ENCODE data around the gene ZNF219. TPM values are rescaled to one million over a fixed set of nuclear protein-coding genes. Genes with fewer than 3 reads are reported as not detected.

ZNF219 gene
- total RNA-seq (143 and 154 TPM in 2 replicates), polyA plus RNA-seq (49.5 and 77.0 TPM in 2 replicates)

DNA sequence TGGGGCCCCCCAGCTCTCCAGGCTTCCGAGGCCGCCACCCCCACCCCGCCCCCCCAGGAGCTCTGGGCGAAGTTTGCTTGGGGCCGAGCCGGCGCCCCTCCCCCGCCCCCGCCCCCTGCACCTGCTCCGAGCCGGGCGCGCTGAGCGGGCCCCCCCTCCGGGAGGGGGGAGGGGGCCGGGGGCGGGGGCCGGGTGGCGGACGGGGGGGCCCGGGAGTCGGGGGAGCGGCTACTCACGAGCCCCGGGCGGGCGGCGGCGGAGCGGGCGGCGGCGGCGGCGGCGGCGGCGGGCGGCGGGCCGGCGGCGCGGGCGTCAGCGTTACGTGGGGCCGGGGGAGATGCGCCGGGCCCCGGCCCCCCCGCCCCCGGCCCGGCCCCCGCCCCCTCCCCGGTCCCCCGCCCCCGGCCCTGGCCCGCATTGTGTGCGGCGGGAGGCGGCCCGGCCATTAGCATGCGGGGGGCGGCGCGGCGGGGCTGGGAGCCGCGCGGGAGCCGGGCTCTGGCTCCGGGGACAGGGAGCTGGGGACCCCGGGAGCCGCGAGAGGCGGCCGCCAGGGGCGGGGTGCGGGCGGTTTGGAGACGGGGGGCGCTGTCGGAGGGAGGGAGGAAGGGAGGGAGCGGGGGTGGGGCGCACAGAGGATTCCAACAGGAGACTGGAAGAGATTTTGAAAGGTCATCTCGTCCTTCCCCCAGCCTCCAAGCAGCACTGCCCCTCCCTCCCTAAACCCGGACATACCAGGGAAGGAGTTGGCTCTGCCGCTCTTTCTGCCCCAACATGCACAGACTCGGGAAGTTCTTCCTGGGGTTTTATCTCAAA lies at the start of gene ZNF219:
TSS of gene ZNF219 (minus strand) at position 580 of the 816 bp plus-strand sequence. CDS start 5,064 bp downstream, outside the sequence.
- Histone ChIP-seq H3K27me3 (peaks cover 3% of the 10 kb centered on the region), H3K9me3 (ENCODE audit: low read depth) (no peaks in the 10 kb centered on the region), H3K27ac (peak within 1 kb of the TSS; percentile 93), H3K4me3 (peak within 1 kb of the TSS; percentile 73), H3K36me3 (no peaks in the 10 kb centered on the region), H3K4me1 (ENCODE audit: low read depth) (peaks cover 41% of the 10 kb centered on the region)
- TF ChIP-seq, protein P1, sequence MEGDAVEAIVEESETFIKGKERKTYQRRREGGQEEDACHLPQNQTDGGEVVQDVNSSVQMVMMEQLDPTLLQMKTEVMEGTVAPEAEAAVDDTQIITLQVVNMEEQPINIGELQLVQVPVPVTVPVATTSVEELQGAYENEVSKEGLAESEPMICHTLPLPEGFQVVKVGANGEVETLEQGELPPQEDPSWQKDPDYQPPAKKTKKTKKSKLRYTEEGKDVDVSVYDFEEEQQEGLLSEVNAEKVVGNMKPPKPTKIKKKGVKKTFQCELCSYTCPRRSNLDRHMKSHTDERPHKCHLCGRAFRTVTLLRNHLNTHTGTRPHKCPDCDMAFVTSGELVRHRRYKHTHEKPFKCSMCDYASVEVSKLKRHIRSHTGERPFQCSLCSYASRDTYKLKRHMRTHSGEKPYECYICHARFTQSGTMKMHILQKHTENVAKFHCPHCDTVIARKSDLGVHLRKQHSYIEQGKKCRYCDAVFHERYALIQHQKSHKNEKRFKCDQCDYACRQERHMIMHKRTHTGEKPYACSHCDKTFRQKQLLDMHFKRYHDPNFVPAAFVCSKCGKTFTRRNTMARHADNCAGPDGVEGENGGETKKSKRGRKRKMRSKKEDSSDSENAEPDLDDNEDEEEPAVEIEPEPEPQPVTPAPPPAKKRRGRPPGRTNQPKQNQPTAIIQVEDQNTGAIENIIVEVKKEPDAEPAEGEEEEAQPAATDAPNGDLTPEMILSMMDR (IDR thresholded peaks at IDR 0.05; ENCODE audit: low read depth, low read length) = no peak
- peak; percentile 61 to 81 for DNase-seq (ENCODE audit: low read depth in 1 of 2, low spot score in 1 of 2)

DNA sequence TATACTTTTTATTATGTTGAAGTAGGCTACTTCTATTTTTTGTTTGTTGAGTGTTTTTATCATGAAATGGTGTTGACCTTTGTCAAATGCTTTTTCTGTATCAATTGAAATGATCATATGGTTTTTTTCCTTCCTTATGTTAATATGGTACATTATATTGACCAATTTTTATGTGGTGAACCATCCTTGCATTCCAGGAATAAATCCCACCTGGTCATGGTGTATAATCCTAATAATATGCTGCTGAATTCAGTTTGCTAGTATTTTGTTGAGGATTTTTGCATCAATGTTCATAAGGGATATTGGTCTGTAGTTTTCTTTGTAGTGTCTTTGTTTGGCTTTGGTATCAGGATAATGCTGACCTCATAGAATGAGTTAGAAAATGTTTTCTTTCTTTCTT lies 47.0 kb upstream of the ZNF219 start:
- TF ChIP-seq, protein P1 (IDR thresholded peaks at IDR 0.05; ENCODE audit: low read depth, low read length) = no peak
- no peaks in the 10 kb centered on the region for H3K9me3 ChIP-seq (ENCODE audit: low read depth)
- H3K27ac ChIP-seq = no peak overlapping the region
- no peaks in the 10 kb centered on the region for H3K36me3 ChIP-seq
- no peak for DNase-seq (ENCODE audit: low read depth in 1 of 2, low spot score in 1 of 2)
- no peaks in the 10 kb centered on the region for H3K4me1 ChIP-seq (ENCODE audit: low read depth)
- no peak overlapping the region for H3K4me3 ChIP-seq
- H3K27me3 ChIP-seq = no peaks in the 10 kb centered on the region

- Histone ChIP-seq H3K36me3 (no peaks in the 10 kb centered on the region), H3K4me3 (no peak overlapping the region), H3K27ac (no peak overlapping the region), H3K4me1 (ENCODE audit: low read depth) (no peaks in the 10 kb centered on the region), H3K9me3 (ENCODE audit: low read depth) (no peaks in the 10 kb centered on the region), H3K27me3 (no peaks in the 10 kb centered on the region)
- TF ChIP-seq, protein P1 (IDR thresholded peaks at IDR 0.05; ENCODE audit: low read depth, low read length) = no peak
- DNase-seq (ENCODE audit: low read depth in 1 of 2, low spot score in 1 of 2) = no peak
These were observed 43.9 kb upstream of the ZNF219 start for GRCh38 chr14:21142357-21142756.

DNA sequence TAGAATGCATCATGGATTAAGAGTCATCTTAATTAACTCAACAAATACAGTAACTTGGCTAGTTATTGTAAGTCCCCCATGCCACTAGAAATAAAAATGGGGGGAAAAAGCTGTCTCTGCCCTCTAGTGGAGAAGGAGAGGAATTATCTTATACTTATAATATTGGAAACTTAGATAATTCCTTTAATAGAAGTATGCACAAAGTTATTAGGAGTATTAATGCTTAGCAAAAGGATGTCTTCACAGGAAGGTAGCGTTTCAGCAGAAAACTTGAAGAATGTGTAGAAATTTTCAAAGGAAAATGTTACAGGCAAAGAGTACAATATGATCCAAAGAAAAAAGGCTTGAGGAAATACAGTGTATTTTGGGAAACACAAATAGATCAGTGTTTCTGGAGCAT lies 37.6 kb upstream of the ZNF219 start:
- Histone ChIP-seq H3K27ac (no peak overlapping the region), H3K27me3 (no peaks in the 10 kb centered on the region), H3K4me3 (no peak overlapping the region), H3K9me3 (ENCODE audit: low read depth) (no peaks in the 10 kb centered on the region), H3K36me3 (no peaks in the 10 kb centered on the region), H3K4me1 (ENCODE audit: low read depth) (no peaks in the 10 kb centered on the region)
- TF ChIP-seq, protein P1 (IDR thresholded peaks at IDR 0.05; ENCODE audit: low read depth, low read length) = peak; percentile 68
- peak; percentile 12 to 28 for DNase-seq (ENCODE audit: low read depth in 1 of 2, low spot score in 1 of 2)

DNA sequence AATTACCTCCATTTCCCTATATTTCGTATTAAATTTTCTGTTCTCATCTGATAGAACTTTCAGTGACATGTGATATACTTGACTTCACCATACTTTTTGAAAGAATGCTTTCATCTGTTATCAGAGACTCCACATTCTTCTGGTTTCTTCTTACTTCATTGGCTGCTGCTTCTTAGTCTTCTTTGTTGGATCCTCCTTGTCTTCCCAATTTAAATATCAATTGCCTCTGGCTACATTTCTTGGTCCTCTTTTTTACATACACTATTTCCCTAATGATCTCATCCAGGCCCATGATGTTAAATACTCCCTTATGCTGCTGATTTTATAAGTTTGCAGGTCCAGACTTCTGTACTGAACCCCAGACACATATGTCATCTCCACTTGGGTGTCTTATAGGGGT lies 35.4 kb upstream of the ZNF219 start:
- H3K27me3 ChIP-seq = no peaks in the 10 kb centered on the region

More for the DNA sequence above, 35.4 kb upstream of the ZNF219 start:
- Histone ChIP-seq H3K4me3 (no peak overlapping the region), H3K4me1 (ENCODE audit: low read depth) (no peaks in the 10 kb centered on the region), H3K36me3 (no peaks in the 10 kb centered on the region), H3K27ac (no peak overlapping the region), H3K9me3 (ENCODE audit: low read depth) (no peaks in the 10 kb centered on the region)
- DNase-seq (ENCODE audit: low read depth in 1 of 2, low spot score in 1 of 2) = no peak
- TF ChIP-seq, protein P1 (IDR thresholded peaks at IDR 0.05; ENCODE audit: low read depth, low read length) = no peak

Data from cardiac muscle cell (in vitro differentiated cells and primary cell).